Measurements from ENCODE around the gene UBAP2. TPM values are rescaled to one million over a fixed set of nuclear protein-coding genes. Genes with fewer than 3 reads are reported as not detected.

The UBAP2 gene
- total RNA-seq, 1 experiment from 2014 or later: 60.8 TPM

- no peak overlapping the region for H2BK5ac ChIP-seq (ENCODE audit: insufficient read length, low read length)
- no peaks in the 10 kb centered on the region for H3K9me3 Mint-ChIP-seq
- H4K20me1 ChIP-seq (ENCODE audit: control insufficient read depth, insufficient read depth, insufficient read length): no peaks in the 10 kb centered on the region
- H3K27ac ChIP-seq (ENCODE audit: insufficient read length, low read depth, low read length): no peak overlapping the region
- H3K79me1 ChIP-seq (ENCODE audit: insufficient read depth, low read depth, low read length, poor library complexity, severe bottlenecking): peaks cover 4% of the 10 kb centered on the region
- H2BK20ac ChIP-seq (ENCODE audit: low read depth, low read length, poor library complexity, severe bottlenecking): no peak overlapping the region
- no peak overlapping the region for H3K4me3 Mint-ChIP-seq
- H2AK5ac ChIP-seq (ENCODE audit: insufficient read length, low read length): no peak overlapping the region
- no peaks in the 10 kb centered on the region for H3K23me2 ChIP-seq (ENCODE audit: insufficient read length, low read depth, low read length, poor library complexity, severe bottlenecking)
- DNase-seq: no peak
- no peaks in the 10 kb centered on the region for H3K79me2 ChIP-seq (ENCODE audit: insufficient read depth, low read length)
- no peak overlapping the region for H3K56ac ChIP-seq (ENCODE audit: insufficient read length, low read depth, low read length)
- no peak overlapping the region for H3T11ph ChIP-seq (ENCODE audit: low read length)
- no peaks in the 10 kb centered on the region for H3K27me3 Mint-ChIP-seq (ENCODE audit: low read depth)
- no peak overlapping the region for H3K23ac ChIP-seq (ENCODE audit: insufficient read length, low read depth, low read length)
- no peaks in the 10 kb centered on the region for H3K27me3 ChIP-seq (ENCODE audit: insufficient read depth, low read length)
- no peak for TF ChIP-seq CTCF (conservative IDR thresholded peaks at IDR 0.05)
- H3K27ac Mint-ChIP-seq: no peak overlapping the region
- H4K5ac ChIP-seq (ENCODE audit: insufficient read length, low read depth, low read length): no peak overlapping the region
- no peak overlapping the region for H3K14ac ChIP-seq (ENCODE audit: insufficient read depth, low read length)
- H3K4me2 ChIP-seq (ENCODE audit: insufficient read depth, insufficient read length, low read length): no peak overlapping the region
- no peak overlapping the region for H2AFZ ChIP-seq (ENCODE audit: low read length)
- no peak overlapping the region for H3K9ac ChIP-seq (ENCODE audit: extremely low read depth, insufficient read length, low read length)
- H2BK12ac ChIP-seq (ENCODE audit: insufficient read length, low read depth, low read length): no peak overlapping the region
- no peaks in the 10 kb centered on the region for H3K4me1 ChIP-seq (ENCODE audit: insufficient read depth, low read length)
- no peak overlapping the region for H3K18ac ChIP-seq (ENCODE audit: insufficient read length, low read depth, low read length)
- H3K36me3 Mint-ChIP-seq (ENCODE audit: insufficient read depth in 1 of 3, low read depth in 3 of 3): peaks cover 10 to 61% (median 25%) of the 10 kb centered on the region in 3 experiments
- no CpG with 5 or more reads among the region's 2 CpGs for WGBS (ENCODE audit: extremely low coverage, insufficient read length, low lambda C conversion rate)
- no peak overlapping the region for H2BK120ac ChIP-seq (ENCODE audit: low read depth, low read length, poor library complexity, severe bottlenecking)
- no peak overlapping the region for H4K8ac ChIP-seq (replicated peaks; ENCODE audit: insufficient read length, low read depth, low read length)
- H3K4ac ChIP-seq (ENCODE audit: low read depth, low read length): no peak overlapping the region
- no peak overlapping the region for H2BK15ac ChIP-seq (ENCODE audit: low read depth, low read length)
- H3K9me3 ChIP-seq (ENCODE audit: control insufficient read depth, low read depth, low read length): no peaks in the 10 kb centered on the region
- H3K4me1 Mint-ChIP-seq: peaks cover 0 to 3% of the 10 kb centered on the region in 2 experiments; a peak in 2 of 4 replicates
- no peak overlapping the region for H4K91ac ChIP-seq (ENCODE audit: insufficient read length, low read depth, low read length)
Measured at GRCh38 chr9:34001951-34002350, 46.7 kb downstream of the UBAP2 start.

Data from H9 (cell line).